ENCODE measurements around the gene CHMP1A. TPM values are rescaled to one million over a fixed set of nuclear protein-coding genes. Genes with fewer than 3 reads are reported as not detected.

CHMP1A gene
- total and polyA plus RNA-seq, 2 experiments from 2014 or later, result 42.3 to 81.9 TPM

DNA sequence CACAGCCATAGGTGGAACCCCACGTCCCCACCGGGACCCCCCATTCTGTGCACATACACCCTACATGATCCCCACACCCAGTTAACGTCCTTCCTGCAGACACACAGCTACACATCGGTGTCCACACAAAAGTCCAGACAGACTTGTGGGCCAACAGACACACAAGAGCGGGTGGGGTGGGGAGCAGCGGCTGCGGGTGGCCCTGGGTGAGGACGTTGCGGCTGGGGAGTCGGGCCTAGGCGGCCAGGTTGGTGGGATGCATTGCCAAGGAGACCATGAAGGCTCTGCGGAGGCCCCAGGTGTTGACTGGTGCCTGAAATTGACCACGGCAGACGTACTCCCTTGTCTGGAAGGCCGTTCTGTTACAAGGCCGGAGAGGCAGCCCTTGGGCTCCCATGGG lies 52.7 kb downstream of the CHMP1A start:
- H2AFZ ChIP-seq, result no peak overlapping the region
- no peak overlapping the region for H3K4me3 Mint-ChIP-seq
- TF ChIP-seq, protein P1, sequence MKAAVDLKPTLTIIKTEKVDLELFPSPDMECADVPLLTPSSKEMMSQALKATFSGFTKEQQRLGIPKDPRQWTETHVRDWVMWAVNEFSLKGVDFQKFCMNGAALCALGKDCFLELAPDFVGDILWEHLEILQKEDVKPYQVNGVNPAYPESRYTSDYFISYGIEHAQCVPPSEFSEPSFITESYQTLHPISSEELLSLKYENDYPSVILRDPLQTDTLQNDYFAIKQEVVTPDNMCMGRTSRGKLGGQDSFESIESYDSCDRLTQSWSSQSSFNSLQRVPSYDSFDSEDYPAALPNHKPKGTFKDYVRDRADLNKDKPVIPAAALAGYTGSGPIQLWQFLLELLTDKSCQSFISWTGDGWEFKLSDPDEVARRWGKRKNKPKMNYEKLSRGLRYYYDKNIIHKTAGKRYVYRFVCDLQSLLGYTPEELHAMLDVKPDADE (IDR thresholded peaks at IDR 0.05), result no peak
- no peak for TF ChIP-seq ZNF114 (CRISPR knock-in tag; IDR thresholded peaks at IDR 0.05)
- TF ChIP-seq POLR2AphosphoS5 (IDR thresholded peaks at IDR 0.05; ENCODE audit: low read depth), result no peak
- TF ChIP-seq CTCF (conservative IDR thresholded peaks at IDR 0.05; ENCODE audit: low read depth in 2 of 2), result no peak
- TF ChIP-seq EZH2phosphoT487 (IDR thresholded peaks at IDR 0.05; ENCODE audit: unreplicated experiment), result no peak
- no peak for TF ChIP-seq ZNF331 (CRISPR knock-in tag; IDR thresholded peaks at IDR 0.05; ENCODE audit: low read depth)
- TF ChIP-seq JUNB (IDR thresholded peaks at IDR 0.05; ENCODE audit: unreplicated experiment), result no peak
- no peak for TF ChIP-seq STAT1 (IDR thresholded peaks at IDR 0.05; ENCODE audit: unreplicated experiment)
- TF ChIP-seq ZNF462 (CRISPR knock-in tag; IDR thresholded peaks at IDR 0.05), result no peak
- H3K27me3 ChIP-seq (ENCODE audit: insufficient read depth), result no peaks in the 10 kb centered on the region
- H3K4me1 Mint-ChIP-seq, result peaks cover 7% of the 10 kb centered on the region
- DNase-seq (ENCODE audit: low spot score) (no peak), ATAC-seq (no peak)
- H3K36me3 Mint-ChIP-seq (ENCODE audit: low read depth), result no peaks in the 10 kb centered on the region
- H3K9me3 Mint-ChIP-seq, result no peaks in the 10 kb centered on the region
- H4K20me1 ChIP-seq (replicated peaks; ENCODE audit: insufficient read depth), result no peaks in the 10 kb centered on the region
- H3F3A ChIP-seq (replicated peaks; ENCODE audit: low read depth), result no peaks in the 10 kb centered on the region
- H3K36me3 ChIP-seq (ENCODE audit: insufficient read depth), result no peaks in the 10 kb centered on the region
- peaks cover 11% of the 10 kb centered on the region for H3K4me1 ChIP-seq (ENCODE audit: insufficient read depth)
- H3K27ac Mint-ChIP-seq, result no peak overlapping the region
- H3K27me3 Mint-ChIP-seq (ENCODE audit: insufficient read depth, low read depth, poor library complexity), result peaks cover 6% of the 10 kb centered on the region
- H3K4me3 ChIP-seq, result no peak overlapping the region
- H3K9me2 ChIP-seq (ENCODE audit: insufficient read depth), result no peaks in the 10 kb centered on the region
- H3K27ac ChIP-seq (ENCODE audit: low read depth), result no peak overlapping the region
- H3K4me2 ChIP-seq, result no peak overlapping the region
- H3K79me2 ChIP-seq (replicated peaks; ENCODE audit: insufficient read depth), result no peaks in the 10 kb centered on the region

All from GM23338 (cell line).